ENCODE measurements around the gene POLG2. TPM values are rescaled to one million over a fixed set of nuclear protein-coding genes. Genes with fewer than 3 reads are reported as not detected.

The POLG2 gene
- total and polyA plus RNA-seq, 10 of the 15 experiments (the other 5 are each of a cell fraction or from before 2014, with no cell fraction given), result 10.2 to 27.7 (median 22.2) TPM

- TF ChIP-seq POU2F2 (IDR thresholded peaks at IDR 0.05; ENCODE audit: borderline replicate concordance, low read depth, low read length), result peak; percentile 80; the same call in 1 of the 3 replicates
- peak; percentile 21 for TF ChIP-seq SKIL (IDR thresholded peaks at IDR 0.05; ENCODE audit: low read depth, poor library complexity, severe bottlenecking)
- TF ChIP-seq SMAD1 (IDR thresholded peaks at IDR 0.05; ENCODE audit: low read depth, partially characterized antibody), result peak; percentile 10
- TF ChIP-seq EED (IDR thresholded peaks at IDR 0.05; ENCODE audit: low read depth), result peak; percentile 15; the same call in 1 of the 2 replicates
- no peak for TF ChIP-seq IRF5 (IDR thresholded peaks at IDR 0.05; ENCODE audit: borderline replicate concordance)
- TF ChIP-seq SMARCA5 (IDR thresholded peaks at IDR 0.05), result no peak; the same call in 1 of the 2 replicates
- TF ChIP-seq SUPT20H (IDR thresholded peaks at IDR 0.05; ENCODE audit: borderline replicate concordance, control insufficient read depth, low read depth, low read length), result no peak
- no peak for TF ChIP-seq KAT2A (conservative IDR thresholded peaks at IDR 0.05; ENCODE audit: control insufficient read depth, low read depth, low read length)
- peak; percentile 81; the same call in 1 of the 2 replicates for TF ChIP-seq YY1 (IDR thresholded peaks at IDR 0.05; ENCODE audit: low read depth, low read length)
- peak; percentile 46 for TF ChIP-seq RUNX3 (IDR thresholded peaks at IDR 0.05; ENCODE audit: low read length)
- TF ChIP-seq NFIC (IDR thresholded peaks at IDR 0.05; ENCODE audit: low read depth, low read length), result no peak
- no peak for TF ChIP-seq TBL1XR1 (IDR thresholded peaks at IDR 0.05; ENCODE audit: low read depth, low read length)
- no peak for TF ChIP-seq REST (IDR thresholded peaks at IDR 0.05; ENCODE audit: low read depth, low read length)
- peak; percentile 55 for TF ChIP-seq NKRF (conservative IDR thresholded peaks at IDR 0.05)
- TF ChIP-seq MLLT1 (IDR thresholded peaks at IDR 0.05), result peak; percentile 99
- TF ChIP-seq FOXK2 (IDR thresholded peaks at IDR 0.05), result peak; percentile 80; the same call in 1 of the 2 replicates
These were observed 9.9 kb upstream of the POLG2 start, which contains the start of gene CEP95 (continued) for GRCh38 chr17:64506576-64507412.

Data from GM12878 (cell line).